T1000 (cell line): ENCODE measurements around the gene MTERF1.
"Not testable (repeated sequence)": the region's sequence is repeated elsewhere in the genome, so short reads cannot be mapped to it uniquely, and the experiment has no call there.

Experiments
- DNase-seq: peaks from one replicate; lab custom pipeline; 2025; ENCODE audit warnings: mixed read lengths; lab: John Stamatoyannopoulos, UW

The MTERF1 gene

DNA sequence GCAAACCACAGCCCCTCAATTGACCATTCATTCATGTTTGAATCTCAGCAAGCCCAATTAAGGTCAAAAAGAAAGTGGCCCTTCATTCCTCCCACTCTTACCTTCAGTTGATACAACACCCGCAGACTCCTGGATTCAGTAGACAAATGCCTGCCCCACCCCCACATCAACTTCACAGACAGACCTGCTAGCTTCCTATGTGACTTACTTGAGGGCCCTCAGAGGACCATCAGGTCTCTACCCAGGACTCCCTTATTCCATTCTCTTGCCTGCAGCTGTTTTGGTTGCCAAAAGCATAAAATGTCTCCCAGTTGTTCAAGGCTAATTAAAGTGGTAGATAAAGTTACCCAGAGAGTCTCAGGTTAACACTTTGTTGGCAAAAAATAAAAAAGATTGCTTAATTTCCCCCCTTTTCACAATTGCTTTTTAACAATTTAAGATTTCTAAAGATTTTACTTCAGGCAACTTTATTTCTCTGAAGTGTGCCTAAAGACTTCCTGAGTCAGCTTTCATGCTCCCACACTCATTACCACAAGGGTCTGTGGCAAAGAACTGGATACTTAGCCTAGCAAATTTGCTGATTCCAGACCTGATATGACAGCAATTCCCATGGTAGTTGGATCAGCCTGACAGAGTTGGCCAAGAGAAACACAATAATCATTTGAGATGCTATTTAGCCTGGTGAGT, 3.3 kb upstream of the MTERF1 start:
- no peak for DNase-seq

DNA sequence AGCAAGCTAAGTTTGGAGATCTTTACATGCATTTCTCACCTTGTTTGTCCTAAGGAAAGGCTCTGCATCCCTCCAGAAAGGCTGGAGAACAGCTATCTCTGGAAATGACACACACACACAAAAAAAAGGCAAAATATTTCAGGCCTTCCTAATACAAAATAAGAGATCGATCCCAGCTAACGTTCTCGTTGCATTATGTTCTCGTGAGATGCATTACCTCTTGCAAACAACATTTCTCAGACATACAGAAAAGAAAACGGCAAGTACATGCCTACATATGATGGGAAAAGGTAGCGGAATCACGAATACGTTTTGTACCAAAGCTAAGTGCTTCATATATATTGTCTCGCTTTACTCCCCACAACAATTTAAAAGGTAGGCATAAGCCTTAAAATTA, 488 bp downstream of the MTERF1 start:
- DNase-seq: no peak

DNA sequence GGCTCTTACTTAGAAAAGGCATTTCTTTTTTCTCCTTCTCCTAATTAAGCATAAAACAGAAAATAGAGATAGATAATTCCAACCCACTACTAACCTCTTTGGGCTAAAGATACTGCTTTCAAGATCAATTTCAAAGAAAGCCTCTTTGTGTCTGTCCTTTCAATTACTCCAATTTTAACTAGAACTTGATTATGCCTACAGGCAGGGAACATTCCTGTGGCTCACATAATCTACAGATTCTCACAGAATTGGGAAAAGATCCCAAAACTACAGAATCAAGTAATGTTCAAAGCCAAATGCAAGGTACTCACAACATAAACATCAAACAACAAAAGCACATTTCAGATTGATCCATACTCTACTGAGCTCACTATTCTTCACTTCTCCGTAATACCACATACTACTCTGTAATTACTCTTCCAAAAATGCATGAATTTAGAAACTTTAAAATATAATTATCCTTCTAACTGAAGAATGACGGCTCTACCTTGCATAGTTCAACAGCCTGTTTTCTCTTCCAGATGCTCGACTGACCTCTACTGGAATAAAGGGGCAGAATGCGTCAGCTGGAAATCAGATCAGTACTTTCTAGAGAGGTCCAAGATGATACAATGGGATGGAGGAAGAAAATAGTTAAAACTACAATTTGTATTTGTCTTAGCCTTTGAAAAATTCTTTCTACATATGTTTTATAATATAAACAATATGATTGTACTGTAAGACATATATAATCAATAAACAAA, 3.9 kb downstream of the MTERF1 start:
- no peak for DNase-seq

DNA sequence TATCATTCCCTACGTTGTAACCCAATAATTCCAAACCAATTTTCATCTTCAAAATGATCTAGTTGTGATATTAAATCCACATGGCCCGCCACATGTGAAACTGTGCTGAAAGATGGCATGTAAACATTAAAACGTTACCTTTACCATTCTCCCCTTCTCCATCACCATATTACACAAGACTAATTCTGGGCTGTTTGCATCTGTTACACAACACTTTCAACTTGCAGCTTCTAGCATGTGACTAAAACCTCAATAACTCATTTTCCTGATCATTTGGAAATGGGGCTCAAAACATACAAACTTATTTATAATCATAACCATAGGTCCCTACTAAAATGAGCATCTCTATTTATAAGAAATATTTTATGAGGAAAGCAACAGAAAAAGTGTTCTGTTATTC, 4.7 kb downstream of the MTERF1 start:
- DNase-seq: no peak

DNA sequence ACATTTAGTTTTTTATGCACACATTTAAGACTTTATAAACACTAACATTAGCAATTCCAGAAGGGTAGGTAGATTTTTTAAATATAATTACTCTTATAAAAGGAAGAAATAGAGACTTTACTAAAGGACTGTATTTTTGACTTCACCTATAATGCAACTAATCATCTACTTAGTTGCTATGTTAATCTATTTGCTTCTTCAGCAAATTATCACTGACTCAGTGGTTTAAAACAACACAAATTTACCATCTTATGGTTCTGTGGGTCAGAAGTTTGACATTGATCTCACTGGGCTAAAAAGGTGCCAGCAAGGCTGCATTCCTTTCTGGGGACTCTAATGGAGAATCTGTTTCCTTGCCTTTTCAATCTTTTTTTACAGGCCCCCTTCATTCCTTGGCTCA, 7.6 kb downstream of the MTERF1 start:
- no peak for DNase-seq

DNA sequence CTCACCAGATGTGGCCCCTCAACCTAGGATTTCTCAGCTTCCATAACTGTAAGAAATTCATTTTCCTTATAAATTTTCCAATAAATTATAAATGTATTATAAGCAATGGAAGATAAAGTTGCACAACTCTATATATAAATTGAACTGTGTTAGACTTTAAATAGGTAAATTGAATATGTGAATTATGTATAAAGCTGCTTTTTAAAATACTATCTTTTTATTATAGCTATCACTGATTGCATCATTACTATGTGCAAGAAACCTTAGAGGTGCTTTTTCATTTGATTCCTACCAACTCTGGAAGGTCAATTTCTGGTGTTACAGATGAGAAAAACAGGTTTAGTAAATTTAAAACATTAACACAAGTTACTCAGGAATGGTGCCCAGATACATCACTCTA, 8.4 kb downstream of the MTERF1 start:
- no peak for DNase-seq

DNA sequence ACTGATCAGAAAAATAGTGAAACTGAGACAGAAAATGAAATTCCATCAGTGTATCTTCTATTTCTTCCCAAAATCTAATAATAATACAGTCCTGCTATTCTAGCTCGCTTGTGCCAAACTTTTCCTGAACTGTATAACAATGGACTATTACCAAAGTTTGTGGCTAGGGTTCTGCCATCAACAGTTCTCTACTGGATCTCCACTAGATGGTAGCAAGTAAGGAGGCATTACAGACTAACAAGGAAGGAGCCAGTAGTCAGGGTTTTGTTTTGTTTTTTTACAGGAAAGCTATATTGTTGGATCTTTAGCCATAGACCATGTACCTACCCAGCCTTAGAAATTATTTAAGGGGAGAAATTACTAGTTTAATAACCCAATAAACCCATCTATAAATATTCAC, 10.8 kb downstream of the MTERF1 start:
- no peak for DNase-seq

DNA sequence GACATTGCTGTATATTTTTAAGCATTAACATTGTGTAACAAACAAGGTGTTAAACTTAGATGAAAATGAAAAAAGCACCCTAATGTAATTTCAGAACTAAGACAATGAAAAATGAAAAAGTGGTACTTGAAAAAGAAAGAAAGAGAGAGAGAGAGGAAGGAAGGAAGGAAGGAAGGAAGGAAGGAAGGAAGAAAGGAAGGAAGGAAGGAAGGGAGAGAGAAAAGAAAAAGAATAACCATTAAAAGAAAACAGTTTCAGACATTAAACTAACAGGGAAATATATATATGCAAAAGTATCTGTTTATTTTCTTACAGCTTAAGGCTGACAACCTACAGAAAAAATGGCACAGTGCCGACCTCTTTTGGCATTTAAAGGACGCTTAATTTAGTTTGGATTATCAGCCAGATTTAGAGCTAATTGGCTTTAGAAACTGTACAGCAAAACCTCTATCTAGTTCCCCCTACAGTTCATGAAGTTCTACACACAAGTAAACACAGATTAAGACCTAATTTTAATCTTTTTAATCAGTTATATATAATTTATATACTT, 13.8 kb downstream of the MTERF1 start:
- no peak for DNase-seq

DNA sequence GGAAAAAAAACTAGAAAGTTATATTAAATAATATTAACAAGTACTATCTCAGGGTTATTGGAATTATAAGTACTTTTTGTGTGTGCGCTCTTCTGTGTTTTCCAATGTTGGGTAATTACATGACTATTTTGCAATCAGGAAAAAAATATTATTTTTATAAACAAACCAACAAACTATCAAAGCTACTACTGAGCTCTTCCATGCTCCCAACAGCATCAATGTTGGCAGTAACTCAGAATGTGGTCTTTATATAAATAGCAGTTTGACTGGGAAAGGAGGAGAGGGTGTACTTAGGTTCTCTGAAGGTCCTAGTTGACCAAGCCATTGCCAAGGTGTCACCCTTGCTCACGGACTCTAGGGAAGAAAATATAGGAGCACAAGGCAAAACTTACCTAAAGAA, 15.0 kb downstream of the MTERF1 start:
- no peak for DNase-seq

DNA sequence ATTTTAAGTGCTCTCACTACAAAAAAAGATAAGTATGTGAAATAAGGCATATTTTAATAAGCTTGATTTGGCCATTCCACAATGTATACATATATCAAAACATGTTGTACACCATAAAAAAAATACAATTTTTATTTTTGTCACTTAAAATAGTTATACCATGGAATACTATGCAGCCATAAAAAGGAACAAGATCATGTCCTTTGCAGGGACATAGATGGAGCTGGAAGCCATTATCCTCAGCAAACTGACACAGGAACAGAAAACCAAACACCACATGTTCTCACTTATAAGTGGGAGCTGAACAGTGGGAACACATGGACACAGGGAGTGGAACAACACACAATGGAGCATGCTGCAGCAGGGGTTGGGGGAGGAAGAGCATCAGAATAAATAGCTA, 15.9 kb downstream of the MTERF1 start:
- not testable (repeated sequence) for DNase-seq

DNA sequence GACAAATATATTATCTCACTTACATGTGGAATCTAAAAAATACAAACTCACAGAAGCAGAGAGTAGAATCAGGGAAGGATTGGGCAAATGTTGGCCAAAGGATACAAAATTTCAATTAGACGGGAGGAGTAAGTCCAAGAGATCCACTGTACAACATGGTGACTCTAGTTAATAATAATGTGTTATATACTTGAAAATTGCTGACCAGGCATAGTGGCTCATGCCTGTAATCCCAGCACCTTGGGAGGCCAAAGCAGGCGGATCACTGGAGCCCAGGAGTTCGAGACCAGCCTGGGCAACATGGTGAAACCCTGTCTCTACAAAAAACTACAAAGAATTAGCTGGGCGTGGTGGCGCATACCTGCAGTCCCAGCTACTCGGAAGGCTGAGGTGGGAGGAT, 16.4 kb downstream of the MTERF1 start:
- no peak for DNase-seq

DNA sequence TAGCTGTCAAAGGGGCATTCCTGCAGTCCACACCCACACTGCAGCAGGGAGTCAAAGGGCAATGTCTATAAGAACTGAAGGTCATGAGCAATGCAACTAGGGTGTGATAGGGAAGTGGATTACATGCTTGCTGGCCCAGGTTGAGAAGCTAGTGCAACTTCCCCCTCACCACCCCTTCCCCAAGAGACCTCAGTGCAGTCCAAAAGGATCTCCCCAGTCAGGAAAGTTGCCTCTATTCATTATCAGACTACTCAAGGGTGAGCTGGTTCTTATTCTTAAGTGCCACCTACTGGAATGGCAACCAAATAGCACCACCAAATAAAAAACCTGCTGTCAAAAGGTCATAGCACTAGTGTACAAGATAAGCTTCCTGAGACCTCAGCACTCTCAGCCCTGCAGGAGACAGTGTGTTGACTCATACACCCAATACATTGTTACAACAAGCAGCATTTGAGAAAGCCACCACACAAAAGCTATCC, 28.2 kb downstream of the MTERF1 start:
- DNase-seq: no peak

DNA sequence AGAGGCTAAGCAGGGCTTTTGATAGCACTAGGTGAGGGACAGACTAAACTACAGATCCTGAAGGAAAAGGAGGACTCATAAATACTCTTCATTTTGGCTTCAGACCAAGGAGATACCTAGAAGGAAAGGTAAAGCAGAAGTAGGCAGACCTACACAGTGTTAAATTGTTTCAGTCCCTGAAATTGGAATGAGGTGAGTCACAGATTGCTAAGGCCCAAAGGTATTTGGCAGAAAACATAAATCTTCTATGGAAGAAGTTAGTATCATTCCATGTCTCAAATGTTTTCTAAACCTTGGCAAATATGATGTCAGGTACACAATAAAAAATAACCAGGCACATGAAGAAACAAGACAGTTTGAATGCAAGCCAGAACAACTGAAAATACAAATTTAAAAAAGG, 30.0 kb downstream of the MTERF1 start:
- no peak for DNase-seq

DNA sequence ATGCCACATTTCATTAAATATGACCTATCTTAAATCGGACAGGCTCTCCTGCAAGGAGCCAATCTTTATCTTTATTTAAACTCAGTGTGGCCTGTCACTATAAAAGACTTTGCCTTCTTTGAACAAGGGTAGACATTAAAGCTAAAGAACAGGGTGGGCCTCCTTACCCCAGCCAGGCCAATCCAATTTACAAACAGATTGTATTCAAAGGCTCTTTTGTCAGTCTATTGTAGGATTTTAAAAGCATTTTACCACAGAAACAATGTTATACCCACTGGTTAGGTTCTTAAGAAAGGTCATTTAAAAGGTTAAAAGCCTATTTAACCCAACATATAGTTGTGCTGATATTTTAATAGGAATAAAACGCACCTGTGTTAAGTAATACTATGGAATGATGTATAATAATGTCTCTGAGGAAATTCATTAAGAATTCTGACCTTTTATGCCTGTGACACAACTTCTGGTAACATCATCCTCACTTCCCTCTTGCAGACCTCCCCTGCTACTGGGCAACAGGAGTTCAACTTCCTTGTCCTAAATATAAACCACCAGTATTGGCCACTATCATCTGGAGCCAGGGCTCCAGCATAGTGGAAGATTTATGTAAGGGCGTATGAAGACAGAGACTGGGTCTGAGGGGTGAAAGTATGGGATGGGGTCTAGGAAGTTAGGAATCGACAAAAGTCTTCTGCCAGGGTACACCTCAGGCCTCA, 32.5 kb downstream of the MTERF1 start:
- no peak for DNase-seq

DNA sequence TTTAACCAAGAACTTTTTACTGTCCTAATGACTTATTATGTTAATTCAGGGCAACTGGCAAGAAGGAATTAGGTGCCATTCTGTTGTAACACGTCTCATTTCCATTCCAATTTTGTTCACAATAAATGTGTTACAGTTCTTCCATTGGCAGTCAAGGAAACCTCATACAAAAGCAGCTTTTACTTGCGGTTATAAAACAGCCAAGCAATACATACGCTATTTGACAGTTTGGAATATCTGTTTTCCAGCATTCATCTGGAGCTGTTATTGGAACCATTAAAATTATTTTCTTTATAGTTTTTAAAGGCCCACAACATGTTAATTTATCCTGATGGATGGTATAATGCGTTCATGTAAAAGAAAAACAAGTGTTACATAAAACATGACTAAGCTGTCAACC, 33.3 kb downstream of the MTERF1 start:
- no peak for DNase-seq

DNA sequence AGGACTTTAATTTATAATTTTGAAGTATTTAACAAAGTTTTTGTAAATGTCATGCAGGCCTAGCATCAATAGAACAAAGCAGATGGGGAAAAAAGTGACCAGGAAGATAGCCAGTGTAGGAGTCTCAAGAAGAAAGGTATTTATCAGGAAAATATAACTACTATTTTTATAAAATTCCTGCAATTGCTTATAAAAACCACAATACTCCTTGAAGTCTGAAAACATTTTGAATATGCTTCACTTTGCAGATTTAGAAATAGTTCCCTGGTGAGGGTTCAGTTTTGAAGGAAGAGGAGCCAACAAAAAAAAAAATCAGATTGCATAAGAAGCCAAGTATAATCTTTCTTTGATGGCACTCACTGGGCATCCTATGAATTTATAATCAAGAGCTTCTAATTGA, 34.1 kb downstream of the MTERF1 start:
- no peak for DNase-seq

DNA sequence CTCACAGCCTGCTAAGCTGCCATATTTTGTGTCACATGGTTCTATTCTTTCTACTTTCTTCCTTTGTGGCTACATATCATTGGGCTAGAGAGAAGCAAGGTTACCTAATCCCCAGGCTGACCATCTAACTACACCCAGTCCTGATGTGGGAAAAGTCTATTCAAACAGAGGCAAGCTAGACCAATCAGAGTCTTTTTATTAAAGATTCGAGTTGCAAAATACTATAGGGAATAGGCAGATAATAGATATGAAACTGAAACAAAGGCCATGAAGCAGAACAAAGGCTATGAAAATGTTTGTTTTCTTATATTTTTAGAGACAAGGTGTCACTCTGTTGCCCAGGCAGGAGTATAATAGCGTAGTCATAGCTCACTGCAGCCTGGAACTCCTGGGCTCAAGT, 36.7 kb downstream of the MTERF1 start:
- DNase-seq: no peak

DNA sequence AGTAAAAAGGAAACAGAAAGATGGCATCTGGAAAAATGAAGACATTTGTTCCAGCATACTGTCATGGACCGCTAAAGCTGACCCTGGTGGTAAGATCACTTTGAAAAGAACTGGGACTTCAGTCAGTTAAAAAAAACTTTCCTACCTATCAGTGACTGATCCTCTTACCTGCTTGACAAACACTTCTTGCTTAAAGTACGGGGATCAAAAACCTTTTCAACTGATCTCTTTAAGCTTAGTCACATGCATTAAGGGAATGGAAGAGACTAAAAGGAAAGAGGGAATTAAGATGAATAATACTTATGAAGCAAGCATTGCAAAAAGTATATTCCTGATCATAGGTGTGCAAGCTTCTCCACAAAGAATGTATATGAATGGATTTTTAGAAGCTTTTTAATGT, 42.1 kb downstream of the MTERF1 start:
- no peak for DNase-seq

DNA sequence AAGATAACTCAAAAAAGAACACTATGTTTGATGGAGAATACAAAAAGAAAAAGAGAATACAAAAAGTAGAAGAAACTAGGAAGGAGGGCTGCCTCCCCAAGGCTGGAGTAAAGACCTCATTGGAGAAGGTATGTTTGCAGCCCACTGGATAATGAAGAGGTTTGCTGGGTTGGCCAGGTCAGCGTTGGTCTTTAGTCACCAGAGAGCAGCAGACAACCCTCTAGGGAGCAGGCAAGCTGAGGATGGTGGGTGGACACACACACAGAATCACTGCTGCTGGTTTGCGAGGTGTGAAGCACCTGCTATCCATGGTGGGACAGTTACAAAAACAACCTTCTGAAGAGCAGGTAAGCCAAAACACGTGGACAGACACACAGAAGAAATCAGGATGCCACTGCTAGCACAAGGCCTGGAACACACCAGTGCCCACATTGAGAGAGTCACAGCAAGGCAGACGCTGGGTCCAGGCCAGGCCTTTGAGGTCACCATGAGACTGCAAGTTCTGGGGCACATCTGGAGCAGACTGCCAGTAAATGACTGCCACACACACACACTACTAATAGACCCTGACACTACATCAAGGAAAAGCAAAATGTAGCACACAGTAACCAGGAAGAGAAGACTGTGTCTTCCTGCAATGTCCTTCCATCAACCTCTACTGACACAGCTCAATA, 43.0 kb downstream of the MTERF1 start:
- no peak for DNase-seq

DNA sequence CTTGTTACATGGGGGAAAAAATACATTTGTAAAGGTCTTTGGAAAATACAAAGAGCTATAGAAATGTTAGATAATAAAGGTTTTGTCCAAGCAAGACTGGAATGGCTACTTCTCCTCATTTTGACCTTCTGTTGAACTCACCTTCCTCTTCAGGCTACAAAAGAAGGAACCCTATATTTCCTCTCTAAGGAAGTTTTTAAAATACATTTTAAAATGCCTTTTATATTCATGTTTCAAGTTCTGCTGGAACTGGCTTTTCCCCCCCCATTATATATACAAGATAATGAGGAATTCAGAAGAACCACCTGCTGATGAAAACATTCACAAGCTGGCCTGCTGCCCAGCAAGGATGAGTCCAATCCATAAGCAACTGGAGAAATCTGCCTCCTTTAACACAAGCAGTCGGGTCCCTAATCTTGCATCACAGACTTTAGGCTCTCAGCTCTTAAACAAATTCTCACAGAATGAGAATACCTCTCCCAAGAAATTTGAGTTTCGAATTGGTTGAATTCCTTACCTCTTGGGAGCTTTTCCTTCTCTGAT, 44.6 kb downstream of the MTERF1 start:
- no peak for DNase-seq

DNA sequence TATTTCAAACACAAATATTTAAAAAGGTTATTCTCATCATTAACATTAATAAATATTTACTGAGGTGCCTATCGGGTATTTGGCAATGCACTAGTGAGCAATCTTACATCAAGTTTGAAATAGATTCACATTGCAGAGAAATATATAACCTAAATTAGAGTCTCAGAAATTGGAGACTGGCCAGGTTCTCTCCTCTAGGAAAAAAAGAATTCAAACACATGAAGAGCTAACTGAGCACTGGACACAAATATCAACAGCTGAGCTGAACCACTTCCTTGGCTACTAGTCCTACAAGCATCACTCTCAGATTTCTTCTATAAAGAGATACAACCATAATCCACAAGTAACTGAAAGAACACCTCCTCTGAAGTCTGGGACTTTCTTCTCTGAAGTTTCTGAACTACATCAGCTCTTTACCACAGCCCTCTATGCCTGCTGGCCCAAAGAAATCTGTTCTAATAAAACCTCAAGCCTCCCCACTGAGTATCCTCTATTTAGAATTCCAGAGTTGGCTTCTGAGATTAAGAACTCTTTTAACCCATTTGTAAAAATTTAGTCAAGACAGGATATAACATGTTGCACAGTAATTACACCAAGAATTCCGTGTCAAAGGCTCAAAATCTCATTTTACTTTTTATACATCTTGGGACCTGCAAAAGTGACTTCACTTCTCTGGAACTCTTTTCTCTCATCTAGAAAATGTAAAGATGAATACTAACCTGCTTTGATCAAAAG, 45.2 kb downstream of the MTERF1 start:
- DNase-seq: no peak
